ENCODE data around the gene MTA3.

MTA3 gene

DNA sequence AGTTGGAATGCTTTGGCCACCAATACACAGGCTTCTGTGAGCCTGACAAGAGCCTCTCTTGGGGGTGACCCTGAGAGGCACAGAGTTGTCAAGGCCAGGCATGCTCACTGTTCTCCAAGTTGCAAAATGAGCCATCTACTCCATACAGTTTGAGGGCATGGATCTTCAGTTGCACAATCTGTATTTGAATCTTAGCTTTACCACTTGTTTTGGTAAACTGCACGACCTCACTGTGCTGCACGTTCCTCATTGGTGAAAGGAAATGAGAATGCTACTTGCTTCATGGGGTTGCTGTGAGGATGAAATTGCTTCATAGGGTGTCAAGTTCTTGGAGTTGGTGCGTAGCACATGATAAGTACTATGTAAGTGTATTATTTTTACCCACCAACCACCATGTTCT lies 235.9 kb downstream of the MTA3 start:
- Histone ChIP-seq H3K36me3 (ENCODE audit: insufficient read depth, low read length) (no peaks in the 10 kb centered on the region), H3K9ac (ENCODE audit: low read length) (no peak overlapping the region), H3K27me3 (ENCODE audit: control insufficient read depth in 1 of 2, insufficient read depth in 2 of 2, low read length in 2 of 2) (no peaks in the 10 kb centered on the region), H3K27ac (ENCODE audit: low read depth, low read length) (no peak overlapping the region), H3K4me1 (ENCODE audit: insufficient read depth, low read length) (peaks cover 21% of the 10 kb centered on the region), H3K4me3 (ENCODE audit: low read depth in 1 of 2, low read length in 2 of 2) (no peak overlapping the region), H3K9me3 (ENCODE audit: low read length) (no peaks in the 10 kb centered on the region)

GRCh38 chr2:42804891-42805290 lies 236.5 kb downstream of the MTA3 start:
- Histone ChIP-seq H3K27ac (ENCODE audit: low read depth, low read length) (no peak overlapping the region), H3K4me1 (ENCODE audit: insufficient read depth, low read length) (peaks cover 21% of the 10 kb centered on the region), H3K36me3 (ENCODE audit: insufficient read depth, low read length) (no peaks in the 10 kb centered on the region), H3K4me3 (ENCODE audit: low read depth in 1 of 2, low read length in 2 of 2) (no peak overlapping the region), H3K9ac (ENCODE audit: low read length) (no peak overlapping the region), H3K9me3 (ENCODE audit: low read length) (no peaks in the 10 kb centered on the region), H3K27me3 (ENCODE audit: control insufficient read depth in 1 of 2, insufficient read depth in 2 of 2, low read length in 2 of 2) (no peaks in the 10 kb centered on the region)
